H1 (cell line): ENCODE measurements around the gene HTR4. TPM values are rescaled to one million over a fixed set of nuclear protein-coding genes. Genes with fewer than 3 reads are reported as not detected.

Source experiments
- CTCF ChIA-PET: fragments of 300-600 bp; sonication (Branson Sonifier 250); formaldehyde crosslinking; loops from one replicate; lab custom pipeline; 2021; ENCODE audit not compliant: partially characterized antibody; lab: Charles Lee
- POLR2A ChIA-PET: fragments of 300-600 bp; sonication (Branson Sonifier 250); formaldehyde crosslinking; loops from one replicate; lab custom pipeline; 2021; ENCODE audit warnings: inconsistent platforms; ENCODE audit not compliant: partially characterized antibody; lab: Charles Lee
- DNase-seq, 2 experiments: peaks; one replicate each; pipeline versions ENCODE4 v3.0.0 to v3.0.0-alpha.2; 2010 to 2022; ENCODE audit warnings: low spot score in 2 of 2, low read depth in 1 of 2, mixed read lengths in 1 of 2
- FAIRE-seq: peaks from 2 replicates; lab custom pipeline; 2011; peaks lifted over from hg19 to GRCh38; lab: Jason Lieb, UNC
- H2AFZ ChIP-seq: 2 replicates; pipeline ENCODE4 v1.8.1; 2012; ENCODE audit warnings: low read length, inconsistent platforms
- H2AK5ac ChIP-seq: 2 replicates; pipeline ENCODE4 v1.6.1; 2013; ENCODE audit warnings: low read depth, low read length
- H2BK120ac ChIP-seq: replicated peaks from 2 replicates; pipeline ENCODE3; 2013; ENCODE audit warnings: low read depth, low read length, inconsistent platforms
- H2BK12ac ChIP-seq: 2 replicates; pipeline ENCODE4 v1.6.1; 2013; ENCODE audit warnings: low read depth, low read length
- H2BK15ac ChIP-seq: 2 replicates; pipeline ENCODE4 v1.6.1; 2013; ENCODE audit warnings: low read length
- H2BK20ac ChIP-seq: 2 replicates; pipeline ENCODE4 v1.6.1; 2013; ENCODE audit warnings: low read length
- H2BK5ac ChIP-seq: 2 replicates; pipeline ENCODE4 v1.6.1; 2013; ENCODE audit warnings: low read depth, low read length
- H3K14ac ChIP-seq: 2 replicates; pipeline ENCODE4 v1.6.1; 2013; ENCODE audit warnings: inconsistent platforms; ENCODE audit not compliant: insufficient read length
- H3K18ac ChIP-seq: 2 replicates; pipeline ENCODE4 v1.6.1; 2013; ENCODE audit warnings: low read length; ENCODE audit errors: extremely low read depth
- H3K23ac ChIP-seq: 2 replicates; pipeline ENCODE4 v1.6.1; 2013; ENCODE audit warnings: inconsistent platforms; ENCODE audit not compliant: insufficient read length
- H3K23me2 ChIP-seq: 2 replicates; pipeline ENCODE4 v1.6.1; 2013; ENCODE audit warnings: low read depth, low read length
- H3K27ac ChIP-seq: 2 replicates; pipeline ENCODE4 v1.6.1; 2011; ENCODE audit warnings: low read depth, low read length, inconsistent platforms
- H3K27me3 ChIP-seq, 4 experiments: replicated peaks in 1 of 4; 1 replicate in 1 of 4; 2 replicates in 3 of 4; pipeline versions ENCODE4 v1.6.1 to v1.8.1; 2011 to 2013; ENCODE audit warnings: low read length in 3 of 4, mild to moderate bottlenecking in 3 of 4, inconsistent platforms in 2 of 4, mixed read lengths in 2 of 4, moderate library complexity in 1 of 4; ENCODE audit not compliant: control insufficient read depth in 3 of 4, insufficient read depth in 3 of 4; ENCODE audit errors: extremely low read depth in 1 of 4
- H3K36me3 ChIP-seq, 4 experiments: 2 replicates each; pipeline versions ENCODE4 v1.6.1 to v1.8.1; 2011 to 2013; ENCODE audit warnings: mild to moderate bottlenecking in 4 of 4, low read length in 3 of 4, moderate library complexity in 2 of 4, control low read depth in 1 of 4, inconsistent platforms in 1 of 4; ENCODE audit not compliant: insufficient read depth in 4 of 4, control insufficient read depth in 2 of 4
- H3K4ac ChIP-seq: replicated peaks from 2 replicates; pipeline ENCODE3; 2013; ENCODE audit warnings: low read length, low read depth, mixed read lengths, inconsistent platforms; ENCODE audit not compliant: insufficient read length
- H3K4me1 ChIP-seq, 4 experiments: replicated peaks in 1 of 4; 1 replicate in 1 of 4; 2 replicates in 3 of 4; pipeline versions ENCODE4 v1.6.1 to v1.8.1; 2011 to 2013; ENCODE audit warnings: low read length in 3 of 4, inconsistent platforms in 2 of 4, mixed read lengths in 1 of 4; ENCODE audit not compliant: insufficient read depth in 4 of 4, control insufficient read depth in 3 of 4
- H3K4me2 ChIP-seq, 2 experiments: 2 replicates each; pipeline versions ENCODE4 v1.6.1 to v1.8.1; 2011 to 2013; ENCODE audit warnings: low read depth in 2 of 2, low read length in 2 of 2, control low read depth in 1 of 2, inconsistent platforms in 1 of 2, mild to moderate bottlenecking in 1 of 2; ENCODE audit not compliant: insufficient read depth in 1 of 2
- H3K4me3 ChIP-seq, 4 experiments: fragments of 200-600, 300-600 bp in 1 of 4; sonication (generic), shearing (Covaris generic), sonication (Bioruptor Twin) in 1 of 4; 2 replicates each; pipeline versions ENCODE4 v1.5.1 to v1.8.1; 2011 to 2016; ENCODE audit warnings: low read length in 4 of 4, low read depth in 3 of 4, control low read depth in 2 of 4, inconsistent platforms in 2 of 4, mild to moderate bottlenecking in 2 of 4, mixed read lengths in 1 of 4, moderate library complexity in 1 of 4; ENCODE audit not compliant: insufficient read depth in 2 of 4; ENCODE audit errors: extremely low read depth in 1 of 4
- H3K56ac ChIP-seq: replicated peaks from 2 replicates; pipeline ENCODE3; 2013; ENCODE audit warnings: low read depth, mild to moderate bottlenecking, mixed read lengths, low read length, inconsistent platforms; ENCODE audit not compliant: insufficient read length
- H3K79me1 ChIP-seq: 2 replicates; pipeline ENCODE4 v1.6.1; 2013; ENCODE audit warnings: low read depth, low read length, control low read depth
- H3K79me2 ChIP-seq, 2 experiments: 2 replicates each; pipeline versions ENCODE4 v1.6.1 to v1.8.1; 2012 to 2013; ENCODE audit warnings: low read length in 2 of 2, mild to moderate bottlenecking in 2 of 2, inconsistent platforms in 1 of 2; ENCODE audit not compliant: insufficient read depth in 2 of 2, control insufficient read depth in 1 of 2
- H3K9ac ChIP-seq, 4 experiments: replicated peaks in 1 of 4; 1 replicate in 1 of 4; 2 replicates in 3 of 4; pipeline versions ENCODE4 v1.6.1 to v1.8.1; 2011 to 2013; ENCODE audit warnings: low read depth in 3 of 4, low read length in 3 of 4, control low read depth in 2 of 4, mild to moderate bottlenecking in 2 of 4, moderate library complexity in 2 of 4, inconsistent platforms in 1 of 4; ENCODE audit errors: extremely low read depth in 1 of 4
- H3K9me3 ChIP-seq, 2 experiments: 2 replicates each; pipeline versions ENCODE4 v1.6.1 to v1.8.1; 2012 to 2013; ENCODE audit warnings: mild to moderate bottlenecking in 2 of 2, moderate library complexity in 2 of 2, control low read depth in 1 of 2, inconsistent platforms in 1 of 2, low read depth in 1 of 2, low read length in 1 of 2, mixed read lengths in 1 of 2; ENCODE audit not compliant: insufficient read depth in 2 of 2
- H4K20me1 ChIP-seq, 2 experiments: replicated peaks in 1 of 2; 2 replicates each; pipeline versions ENCODE3 to v1.8.1; 2011 to 2013; ENCODE audit warnings: inconsistent platforms in 2 of 2, low read length in 2 of 2, mild to moderate bottlenecking in 1 of 2; ENCODE audit not compliant: insufficient read depth in 2 of 2, control insufficient read depth in 1 of 2
- H4K5ac ChIP-seq: 2 replicates; pipeline ENCODE4 v1.6.1; 2013; ENCODE audit warnings: low read length, low read depth, mixed read lengths, inconsistent platforms; ENCODE audit not compliant: insufficient read length
- H4K8ac ChIP-seq: 2 replicates; pipeline ENCODE4 v1.8.0; 2013; ENCODE audit warnings: mild to moderate bottlenecking, moderate library complexity, low read length, inconsistent platforms; ENCODE audit not compliant: insufficient read depth; ENCODE audit errors: extremely low read depth
- H4K91ac ChIP-seq: replicated peaks from 2 replicates; pipeline ENCODE3; 2013; ENCODE audit warnings: low read length, mixed read lengths, inconsistent platforms; ENCODE audit not compliant: insufficient read length
- BACH1 ChIP-seq: IDR thresholded peaks from 2 replicates; pipeline ENCODE4 v1.6.1; 2012; ENCODE audit warnings: low read length, improper control_type of control experiment
- CBX5 ChIP-seq: fragments of 300-800, 300-1000 bp; sonication (generic); IDR thresholded peaks from 2 replicates; pipeline ENCODE4 v1.7.1; 2016; ENCODE audit warnings: antibody characterized with exemption, low read length, low read depth
- CTCF ChIP-seq, 3 experiments: IDR thresholded peaks; 1 replicate in 2 of 3; 2 replicates in 1 of 3; pipeline versions ENCODE4 v1.5.1 to v1.6.1; 2011; ENCODE audit warnings: low read length in 3 of 3, mild to moderate bottlenecking in 3 of 3, inconsistent platforms in 2 of 3, low read depth in 1 of 3, moderate library complexity in 1 of 3; ENCODE audit not compliant: insufficient read depth in 1 of 3; ENCODE audit errors: control extremely low read depth in 1 of 3
- FOSL1 ChIP-seq: IDR thresholded peaks from 2 replicates; pipeline ENCODE4 v1.6.1; 2011; ENCODE audit warnings: mild to moderate bottlenecking, low read depth, low read length, moderate library complexity; ENCODE audit not compliant: insufficient read depth
- HDAC6 ChIP-seq: IDR thresholded peaks from one replicate; pipeline ENCODE4 v1.7.1; 2012; ENCODE audit warnings: low read depth, mild to moderate bottlenecking, inconsistent platforms, low read length, moderate library complexity
- POLR2AphosphoS5 ChIP-seq: IDR thresholded peaks from 2 replicates; pipeline ENCODE4 v1.6.1; 2011; ENCODE audit warnings: low read depth, low read length
- RNF2 ChIP-seq: fragments of 200-900, 300-1000 bp; sonication (generic); IDR thresholded peaks from 2 replicates; pipeline ENCODE4 v1.7.1; 2016; ENCODE audit warnings: borderline replicate concordance, low read depth, mild to moderate bottlenecking, antibody characterized with exemption, low read length; ENCODE audit not compliant: poor library complexity, severe bottlenecking; ENCODE audit errors: missing control alignments
- SP1 ChIP-seq: IDR thresholded peaks from 2 replicates; pipeline ENCODE4 v1.6.1; 2011; ENCODE audit warnings: low read depth, low read length
- TCF12 ChIP-seq: IDR thresholded peaks from 2 replicates; pipeline ENCODE4 v1.6.1; 2011; ENCODE audit warnings: low read depth, mild to moderate bottlenecking, low read length
- TEAD4 ChIP-seq: IDR thresholded peaks from 2 replicates; pipeline ENCODE4 v1.6.1; 2012; ENCODE audit warnings: low read depth, low read length, inconsistent platforms, mixed read lengths
- USF2 ChIP-seq: IDR thresholded peaks from 2 replicates; pipeline ENCODE4 v1.6.1; 2011; ENCODE audit warnings: low read length, improper control_type of control experiment
- WGBS, 2 experiments: shearing (Covaris generic) in 1 of 2; methylation state at CpG; one replicate each; pipeline versions ENCODE4 v1.1.6 to v1.1.7; 2013 to 2015; ENCODE audit warnings: low lambda C conversion rate in 2 of 2, mixed read lengths in 2 of 2, inconsistent platforms in 1 of 2, low coverage in 1 of 2, missing lambda C conversion rate in 1 of 2; ENCODE audit not compliant: insufficient replicate concordance in 2 of 2, insufficient coverage in 1 of 2, insufficient read length in 1 of 2; ENCODE audit errors: extremely low coverage in 1 of 2, missing lambda C conversion rate in 1 of 2; 5-methylcytosine and 5-hydroxymethylcytosine counted together
- polyA plus RNA-seq, 7 experiments: library from polyadenylated mRNA; depleted of rRNA in 3 of 7; stranded (reverse) in 5 of 7; unstranded in 2 of 7; fragments of >200 nt in 5 of 7; fragments of 200-250 nt in 2 of 7; gene quantifications; 1 replicate in 5 of 7; 2 replicates in 1 of 7; 4 replicates in 1 of 7; pipeline versions ENCODE4 v1.2.1 to v1.2.3, GENCODE V29; 2011 to 2013; ENCODE audit warnings: missing spikeins in 2 of 7, mixed read lengths in 2 of 7
- total RNA-seq: library from RNA; stranded (reverse); fragmentation: NEBNext Ultra II Directional; extraction: Animal tissue kit (Norgen Biotek cat#: 25700); gene quantifications from 2 replicates; pipeline ENCODE4 v1.2.1, GENCODE V29; 2021

HTR4 gene
- total and polyA plus RNA-seq, 2 of the 8 experiments (the other 6 are each of a cell fraction or from before 2014, with no cell fraction given), result not detected

GRCh38 chr5:148623101-148623500, 31.2 kb downstream of the HTR4 start:
- ChIA-PET CTCF (interaction anchor here (1.1 kb wide), 1 partner anchor 31 kb away, joined by 3 read pairs; no protein-coding TSS in a partner anchor), POLR2A (no interaction called here)
- Histone ChIP-seq H2BK120ac (no peak overlapping the region), H3K79me1 (no peaks in the 10 kb centered on the region), H3K27ac (no peak overlapping the region), H4K91ac (no peak overlapping the region), H3K56ac (no peak overlapping the region), H3K79me2 (no peaks in the 10 kb centered on the region), H4K5ac (no peak overlapping the region), H3K4ac (no peak overlapping the region), H4K20me1 (no peaks in the 10 kb centered on the region), H3K23me2 (no peaks in the 10 kb centered on the region), H2BK20ac (no peak overlapping the region), H3K4me1 (no peaks in the 10 kb centered on the region), H4K8ac (no peak overlapping the region), H2BK15ac (no peak overlapping the region), H2AFZ (0 out of 2 replicates have a peak overlapping the region, but pooled peaks have one; percentile 57), H2BK12ac (no peak overlapping the region), H3K9ac (no peak overlapping the region), H2AK5ac (no peak overlapping the region), H3K36me3 (no peaks in the 10 kb centered on the region), H3K9me3 (no peaks in the 10 kb centered on the region), H3K23ac (no peak overlapping the region), H3K4me3 (no peak overlapping the region), H3K14ac (no peak overlapping the region), H3K27me3 (no peaks in the 10 kb centered on the region), H3K18ac (no peak overlapping the region), H2BK5ac (no peak overlapping the region), H3K4me2 (no peak overlapping the region)
- DNase-seq, result no peak
- WGBS, 2 experiments, result 85% methylated on average over 2 of the region's 2 CpGs; no CpG with 5 or more reads in 1 of the 2 experiments
- FAIRE-seq, result no peak
- no peak for TF ChIP-seq SP1
- no peak for TF ChIP-seq FOSL1
- no peak for TF ChIP-seq CBX5
- TF ChIP-seq USF2, result no peak
- TF ChIP-seq BACH1, result no peak
- TF ChIP-seq POLR2AphosphoS5, result no peak
- no peak for TF ChIP-seq RNF2
- no peak for TF ChIP-seq CTCF (IDR thresholded peaks at IDR 0.05; ENCODE audit: control extremely low read depth in 1 of 3, insufficient read depth in 1 of 3, low read depth in 1 of 3, low read length in 3 of 3)
- no peak for TF ChIP-seq TEAD4
- no peak for TF ChIP-seq HDAC6
- TF ChIP-seq TCF12, result no peak
